ENCODE data around the gene TRUB2. TPM values are rescaled to one million over a fixed set of nuclear protein-coding genes. Genes with fewer than 3 reads are reported as not detected.

Gene TRUB2
- total and polyA plus RNA-seq, 2 of the 13 experiments (the other 11 are each of a cell fraction or from before 2014, with no cell fraction given), result 22.3 to 41.2 TPM

DNA sequence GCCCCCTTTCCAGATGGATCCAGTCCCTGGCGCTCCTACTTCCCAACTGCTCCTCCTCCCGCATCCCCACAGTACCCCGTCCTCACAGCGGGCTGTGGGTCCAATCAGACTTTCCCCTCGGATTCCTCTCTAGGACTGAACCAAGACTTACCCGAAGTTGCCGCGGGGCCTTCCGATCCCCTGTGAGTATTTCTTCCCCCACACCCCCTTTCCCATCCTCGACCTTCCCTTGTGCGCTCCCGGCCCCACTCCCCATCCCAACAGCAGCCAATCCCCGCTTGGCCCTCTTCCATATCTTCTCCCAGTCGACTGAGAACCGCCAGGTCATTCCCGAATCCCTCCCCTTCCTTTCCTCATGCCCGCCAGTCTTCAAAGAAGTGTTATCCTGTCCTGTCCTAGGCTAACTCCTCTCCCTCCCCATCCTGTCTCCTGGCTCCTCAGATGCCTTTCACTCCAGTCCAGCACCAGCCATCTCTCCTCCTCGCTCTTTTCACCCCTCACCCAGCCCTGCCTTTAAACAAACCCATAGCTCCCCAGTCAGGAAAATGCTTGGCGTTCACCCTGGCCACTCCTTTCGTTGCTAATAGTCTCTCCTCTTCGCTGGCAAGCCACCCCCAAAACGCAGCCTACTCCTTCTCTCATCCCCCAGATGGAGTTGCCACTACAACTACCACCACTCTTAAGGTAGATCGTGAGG, 45.5 kb downstream of the TRUB2 start (continued):
- TF ChIP-seq ZNF572 (CRISPR knock-in tag; IDR thresholded peaks at IDR 0.05) (0 out of 2 replicates have a peak, but pooled peaks have one; percentile 30), ZNF75D (CRISPR knock-in tag; IDR thresholded peaks at IDR 0.05; ENCODE audit: borderline replicate concordance) (no peak), ZNF577 (CRISPR knock-in tag; IDR thresholded peaks at IDR 0.05; ENCODE audit: borderline replicate concordance, low read depth) (no peak), ZNF816 (CRISPR knock-in tag; IDR thresholded peaks at IDR 0.05; ENCODE audit: borderline replicate concordance) (no peak), ZNF451 (CRISPR knock-in tag; IDR thresholded peaks at IDR 0.05) (0 out of 2 replicates have a peak, but pooled peaks have one; percentile 17), TOPORS (CRISPR knock-in tag; IDR thresholded peaks at IDR 0.05) (no peak), SYNCRIP (IDR thresholded peaks at IDR 0.05; ENCODE audit: insufficient read depth, low read depth, low read length) (no peak)
- TF ChIP-seq, protein P1, sequence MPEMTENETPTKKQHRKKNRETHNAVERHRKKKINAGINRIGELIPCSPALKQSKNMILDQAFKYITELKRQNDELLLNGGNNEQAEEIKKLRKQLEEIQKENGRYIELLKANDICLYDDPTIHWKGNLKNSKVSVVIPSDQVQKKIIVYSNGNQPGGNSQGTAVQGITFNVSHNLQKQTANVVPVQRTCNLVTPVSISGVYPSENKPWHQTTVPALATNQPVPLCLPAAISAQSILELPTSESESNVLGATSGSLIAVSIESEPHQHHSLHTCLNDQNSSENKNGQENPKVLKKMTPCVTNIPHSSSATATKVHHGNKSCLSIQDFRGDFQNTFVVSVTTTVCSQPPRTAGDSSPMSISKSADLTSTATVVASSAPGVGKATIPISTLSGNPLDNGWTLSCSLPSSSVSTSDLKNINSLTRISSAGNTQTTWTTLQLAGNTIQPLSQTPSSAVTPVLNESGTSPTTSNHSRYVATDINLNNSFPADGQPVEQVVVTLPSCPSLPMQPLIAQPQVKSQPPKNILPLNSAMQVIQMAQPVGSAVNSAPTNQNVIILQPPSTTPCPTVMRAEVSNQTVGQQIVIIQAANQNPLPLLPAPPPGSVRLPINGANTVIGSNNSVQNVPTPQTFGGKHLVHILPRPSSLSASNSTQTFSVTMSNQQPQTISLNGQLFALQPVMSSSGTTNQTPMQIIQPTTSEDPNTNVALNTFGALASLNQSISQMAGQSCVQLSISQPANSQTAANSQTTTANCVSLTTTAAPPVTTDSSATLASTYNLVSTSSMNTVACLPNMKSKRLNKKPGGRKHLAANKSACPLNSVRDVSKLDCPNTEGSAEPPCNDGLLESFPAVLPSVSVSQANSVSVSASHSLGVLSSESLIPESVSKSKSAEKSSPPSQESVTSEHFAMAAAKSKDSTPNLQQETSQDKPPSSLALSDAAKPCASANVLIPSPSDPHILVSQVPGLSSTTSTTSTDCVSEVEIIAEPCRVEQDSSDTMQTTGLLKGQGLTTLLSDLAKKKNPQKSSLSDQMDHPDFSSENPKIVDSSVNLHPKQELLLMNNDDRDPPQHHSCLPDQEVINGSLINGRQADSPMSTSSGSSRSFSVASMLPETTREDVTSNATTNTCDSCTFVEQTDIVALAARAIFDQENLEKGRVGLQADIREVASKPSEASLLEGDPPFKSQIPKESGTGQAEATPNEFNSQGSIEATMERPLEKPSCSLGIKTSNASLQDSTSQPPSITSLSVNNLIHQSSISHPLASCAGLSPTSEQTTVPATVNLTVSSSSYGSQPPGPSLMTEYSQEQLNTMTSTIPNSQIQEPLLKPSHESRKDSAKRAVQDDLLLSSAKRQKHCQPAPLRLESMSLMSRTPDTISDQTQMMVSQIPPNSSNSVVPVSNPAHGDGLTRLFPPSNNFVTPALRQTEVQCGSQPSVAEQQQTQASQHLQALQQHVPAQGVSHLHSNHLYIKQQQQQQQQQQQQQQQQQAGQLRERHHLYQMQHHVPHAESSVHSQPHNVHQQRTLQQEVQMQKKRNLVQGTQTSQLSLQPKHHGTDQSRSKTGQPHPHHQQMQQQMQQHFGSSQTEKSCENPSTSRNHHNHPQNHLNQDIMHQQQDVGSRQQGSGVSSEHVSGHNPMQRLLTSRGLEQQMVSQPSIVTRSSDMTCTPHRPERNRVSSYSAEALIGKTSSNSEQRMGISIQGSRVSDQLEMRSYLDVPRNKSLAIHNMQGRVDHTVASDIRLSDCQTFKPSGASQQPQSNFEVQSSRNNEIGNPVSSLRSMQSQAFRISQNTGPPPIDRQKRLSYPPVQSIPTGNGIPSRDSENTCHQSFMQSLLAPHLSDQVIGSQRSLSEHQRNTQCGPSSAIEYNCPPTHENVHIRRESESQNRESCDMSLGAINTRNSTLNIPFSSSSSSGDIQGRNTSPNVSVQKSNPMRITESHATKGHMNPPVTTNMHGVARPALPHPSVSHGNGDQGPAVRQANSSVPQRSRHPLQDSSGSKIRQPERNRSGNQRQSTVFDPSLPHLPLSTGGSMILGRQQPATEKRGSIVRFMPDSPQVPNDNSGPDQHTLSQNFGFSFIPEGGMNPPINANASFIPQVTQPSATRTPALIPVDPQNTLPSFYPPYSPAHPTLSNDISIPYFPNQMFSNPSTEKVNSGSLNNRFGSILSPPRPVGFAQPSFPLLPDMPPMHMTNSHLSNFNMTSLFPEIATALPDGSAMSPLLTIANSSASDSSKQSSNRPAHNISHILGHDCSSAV (CRISPR knock-in tag; IDR thresholded peaks at IDR 0.05; ENCODE audit: borderline replicate concordance), result no peak
- TF ChIP-seq, protein P2, sequence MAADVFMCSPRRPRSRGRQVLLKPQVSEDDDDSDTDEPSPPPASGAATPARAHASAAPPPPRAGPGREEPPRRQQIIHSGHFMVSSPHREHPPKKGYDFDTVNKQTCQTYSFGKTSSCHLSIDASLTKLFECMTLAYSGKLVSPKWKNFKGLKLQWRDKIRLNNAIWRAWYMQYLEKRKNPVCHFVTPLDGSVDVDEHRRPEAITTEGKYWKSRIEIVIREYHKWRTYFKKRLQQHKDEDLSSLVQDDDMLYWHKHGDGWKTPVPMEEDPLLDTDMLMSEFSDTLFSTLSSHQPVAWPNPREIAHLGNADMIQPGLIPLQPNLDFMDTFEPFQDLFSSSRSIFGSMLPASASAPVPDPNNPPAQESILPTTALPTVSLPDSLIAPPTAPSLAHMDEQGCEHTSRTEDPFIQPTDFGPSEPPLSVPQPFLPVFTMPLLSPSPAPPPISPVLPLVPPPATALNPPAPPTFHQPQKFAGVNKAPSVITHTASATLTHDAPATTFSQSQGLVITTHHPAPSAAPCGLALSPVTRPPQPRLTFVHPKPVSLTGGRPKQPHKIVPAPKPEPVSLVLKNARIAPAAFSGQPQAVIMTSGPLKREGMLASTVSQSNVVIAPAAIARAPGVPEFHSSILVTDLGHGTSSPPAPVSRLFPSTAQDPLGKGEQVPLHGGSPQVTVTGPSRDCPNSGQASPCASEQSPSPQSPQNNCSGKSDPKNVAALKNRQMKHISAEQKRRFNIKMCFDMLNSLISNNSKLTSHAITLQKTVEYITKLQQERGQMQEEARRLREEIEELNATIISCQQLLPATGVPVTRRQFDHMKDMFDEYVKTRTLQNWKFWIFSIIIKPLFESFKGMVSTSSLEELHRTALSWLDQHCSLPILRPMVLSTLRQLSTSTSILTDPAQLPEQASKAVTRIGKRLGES (CRISPR knock-in tag; IDR thresholded peaks at IDR 0.05; ENCODE audit: borderline replicate concordance), result no peak
- TF ChIP-seq, protein P3, sequence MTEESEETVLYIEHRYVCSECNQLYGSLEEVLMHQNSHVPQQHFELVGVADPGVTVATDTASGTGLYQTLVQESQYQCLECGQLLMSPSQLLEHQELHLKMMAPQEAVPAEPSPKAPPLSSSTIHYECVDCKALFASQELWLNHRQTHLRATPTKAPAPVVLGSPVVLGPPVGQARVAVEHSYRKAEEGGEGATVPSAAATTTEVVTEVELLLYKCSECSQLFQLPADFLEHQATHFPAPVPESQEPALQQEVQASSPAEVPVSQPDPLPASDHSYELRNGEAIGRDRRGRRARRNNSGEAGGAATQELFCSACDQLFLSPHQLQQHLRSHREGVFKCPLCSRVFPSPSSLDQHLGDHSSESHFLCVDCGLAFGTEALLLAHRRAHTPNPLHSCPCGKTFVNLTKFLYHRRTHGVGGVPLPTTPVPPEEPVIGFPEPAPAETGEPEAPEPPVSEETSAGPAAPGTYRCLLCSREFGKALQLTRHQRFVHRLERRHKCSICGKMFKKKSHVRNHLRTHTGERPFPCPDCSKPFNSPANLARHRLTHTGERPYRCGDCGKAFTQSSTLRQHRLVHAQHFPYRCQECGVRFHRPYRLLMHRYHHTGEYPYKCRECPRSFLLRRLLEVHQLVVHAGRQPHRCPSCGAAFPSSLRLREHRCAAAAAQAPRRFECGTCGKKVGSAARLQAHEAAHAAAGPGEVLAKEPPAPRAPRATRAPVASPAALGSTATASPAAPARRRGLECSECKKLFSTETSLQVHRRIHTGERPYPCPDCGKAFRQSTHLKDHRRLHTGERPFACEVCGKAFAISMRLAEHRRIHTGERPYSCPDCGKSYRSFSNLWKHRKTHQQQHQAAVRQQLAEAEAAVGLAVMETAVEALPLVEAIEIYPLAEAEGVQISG (CRISPR knock-in tag; IDR thresholded peaks at IDR 0.05), result no peak
- TF ChIP-seq, protein P4, sequence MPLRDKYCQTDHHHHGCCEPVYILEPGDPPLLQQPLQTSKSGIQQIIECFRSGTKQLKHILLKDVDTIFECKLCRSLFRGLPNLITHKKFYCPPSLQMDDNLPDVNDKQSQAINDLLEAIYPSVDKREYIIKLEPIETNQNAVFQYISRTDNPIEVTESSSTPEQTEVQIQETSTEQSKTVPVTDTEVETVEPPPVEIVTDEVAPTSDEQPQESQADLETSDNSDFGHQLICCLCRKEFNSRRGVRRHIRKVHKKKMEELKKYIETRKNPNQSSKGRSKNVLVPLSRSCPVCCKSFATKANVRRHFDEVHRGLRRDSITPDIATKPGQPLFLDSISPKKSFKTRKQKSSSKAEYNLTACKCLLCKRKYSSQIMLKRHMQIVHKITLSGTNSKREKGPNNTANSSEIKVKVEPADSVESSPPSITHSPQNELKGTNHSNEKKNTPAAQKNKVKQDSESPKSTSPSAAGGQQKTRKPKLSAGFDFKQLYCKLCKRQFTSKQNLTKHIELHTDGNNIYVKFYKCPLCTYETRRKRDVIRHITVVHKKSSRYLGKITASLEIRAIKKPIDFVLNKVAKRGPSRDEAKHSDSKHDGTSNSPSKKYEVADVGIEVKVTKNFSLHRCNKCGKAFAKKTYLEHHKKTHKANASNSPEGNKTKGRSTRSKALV (CRISPR knock-in tag; IDR thresholded peaks at IDR 0.05), result no peak
